DMS 273 (cell line): ENCODE measurements around the gene NMNAT3.
A peak's percentile ranks its signal among the peaks of the same experiment; 100 is the strongest.
"Not testable (repeated sequence)": the region's sequence is repeated elsewhere in the genome, so short reads cannot be mapped to it uniquely, and the experiment has no call there.

Source experiments
- DNase-seq: peaks from one replicate; lab custom pipeline; 2025; ENCODE audit not compliant: unreplicated experiment; lab: John Stamatoyannopoulos, UW

NMNAT3 gene

GRCh38 chr3:139639662-139640061 is 38.1 kb downstream of the NMNAT3 start:
- peak; percentile 16 for DNase-seq

DNA sequence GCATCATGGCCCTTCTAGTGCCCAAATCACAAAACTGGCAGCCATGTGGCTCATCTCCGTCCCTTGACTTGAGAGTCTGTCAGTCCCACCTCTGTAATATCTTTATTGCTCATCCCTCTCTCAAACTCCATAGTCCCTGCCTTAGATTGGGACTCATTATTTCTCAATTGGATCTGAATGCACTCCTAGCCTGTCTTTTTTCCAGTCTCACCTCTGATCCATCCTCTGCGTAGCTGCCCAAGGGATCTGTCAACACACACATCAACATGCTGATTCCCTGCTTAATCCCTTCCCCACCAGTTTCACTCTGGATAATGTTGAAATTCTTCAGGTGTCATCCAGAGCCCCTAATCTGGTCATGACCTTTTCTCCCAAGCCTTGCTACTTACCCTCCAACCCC is 39.3 kb downstream of the NMNAT3 start:
- no peak for DNase-seq

DNA sequence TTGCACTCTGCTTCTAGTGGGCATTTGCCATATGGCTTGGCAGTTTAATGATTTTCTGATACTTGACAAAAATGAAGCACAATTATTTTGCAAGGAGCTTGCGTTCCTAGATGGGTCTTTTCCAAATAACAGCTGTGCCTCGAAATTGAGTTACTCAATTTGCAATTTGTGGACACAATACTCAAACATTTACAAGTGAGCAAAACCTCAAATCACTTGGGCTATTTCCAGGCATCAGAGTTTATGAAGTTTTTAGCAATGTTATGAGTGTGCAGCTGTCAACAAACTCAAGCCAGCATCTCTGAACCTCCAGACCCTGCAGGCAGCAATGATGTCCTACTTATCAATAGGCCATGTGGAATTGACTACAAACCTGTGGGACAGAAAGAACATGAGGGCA is 41.3 kb downstream of the NMNAT3 start:
- DNase-seq: no peak

DNA sequence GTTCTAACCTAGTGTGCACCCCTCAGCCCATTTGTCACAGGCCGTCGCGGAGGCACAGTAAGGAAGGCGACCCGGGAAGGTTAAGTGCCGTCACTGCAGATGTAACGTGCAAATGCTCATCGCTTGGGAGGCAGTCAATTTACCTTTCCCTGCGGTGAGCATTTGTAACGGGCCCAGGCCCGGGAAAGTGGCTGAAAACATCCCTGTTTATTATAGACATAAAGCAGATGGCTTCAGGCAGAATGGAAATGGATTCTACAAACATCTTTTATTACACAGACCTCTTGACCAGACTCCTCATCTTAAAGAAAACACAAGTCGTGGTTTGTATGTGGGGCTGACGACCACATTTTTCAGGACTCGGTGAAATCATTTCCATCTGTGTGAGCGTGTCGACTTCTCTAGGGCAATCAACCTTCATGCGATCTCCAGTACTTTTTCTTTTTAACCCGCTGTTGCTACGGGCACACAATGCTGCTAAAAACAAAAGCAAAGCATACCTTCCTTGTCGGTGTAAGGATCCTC is 43.6 kb downstream of the NMNAT3 start:
- DNase-seq: no peak

DNA sequence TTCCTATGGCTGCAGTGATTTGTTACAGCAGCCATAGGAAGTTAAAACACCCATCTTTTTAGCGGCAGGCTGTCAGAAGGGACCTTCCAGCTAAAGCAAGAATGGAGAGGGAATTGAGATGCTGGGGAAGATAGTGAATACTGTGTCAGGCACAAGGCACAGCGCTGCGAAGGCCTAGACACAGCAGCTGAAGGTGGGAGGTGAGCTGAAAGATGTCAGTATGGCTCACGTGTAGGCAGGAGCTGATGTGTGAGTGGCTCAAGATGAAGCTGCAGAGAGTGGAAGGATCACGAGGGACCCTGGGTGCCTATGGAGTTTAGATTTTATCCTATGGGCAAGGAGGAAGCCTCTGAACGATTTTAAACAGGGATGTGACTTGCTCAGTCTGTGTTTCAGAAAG is 44.3 kb downstream of the NMNAT3 start:
- no peak for DNase-seq

DNA sequence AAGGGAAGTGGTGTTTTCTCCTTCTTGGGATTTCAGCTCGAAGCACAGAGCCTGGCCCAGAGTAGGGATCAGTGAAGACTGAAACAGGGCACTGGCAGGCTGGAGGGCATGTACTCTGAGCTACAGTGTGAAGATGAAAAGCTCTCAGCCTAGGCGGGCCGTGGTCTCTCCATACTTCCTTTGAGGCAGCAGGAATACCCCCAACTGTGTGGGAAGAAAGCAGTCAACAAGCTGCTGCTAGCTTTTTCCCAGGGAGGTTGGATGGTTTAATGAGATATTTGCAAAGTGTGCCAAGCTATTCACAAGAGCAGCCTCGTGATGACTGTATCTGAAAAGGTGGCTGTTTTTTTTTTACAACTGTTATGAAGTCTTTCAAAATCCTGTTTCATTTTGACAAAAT is 47.2 kb downstream of the NMNAT3 start:
- DNase-seq: no peak

DNA sequence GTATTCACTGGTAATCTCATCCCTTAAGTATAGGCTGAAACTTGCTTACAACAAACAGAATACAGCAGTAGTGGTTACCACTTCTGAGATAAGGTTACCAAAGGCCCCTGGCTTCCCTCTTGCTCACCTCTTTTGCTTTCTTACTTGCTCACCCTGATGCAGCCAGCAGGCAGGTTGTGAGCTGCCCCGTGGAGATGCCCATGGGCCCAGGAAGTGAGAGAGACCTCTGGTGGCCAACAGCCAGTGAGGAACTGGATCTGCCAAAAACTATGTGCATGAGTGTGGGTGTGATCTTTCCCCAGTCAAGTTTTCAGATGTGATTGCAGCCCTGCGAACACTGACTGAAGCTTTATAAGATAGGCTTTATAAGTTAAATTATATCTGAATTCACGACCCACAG is 48.7 kb downstream of the NMNAT3 start:
- DNase-seq: peak; percentile 61

GRCh38 chr3:139627759-139628158 is 50.0 kb downstream of the NMNAT3 start:
- DNase-seq: no peak

GRCh38 chr3:139620438-139620837 is 57.3 kb downstream of the NMNAT3 start:
- DNase-seq: no peak

- DNase-seq: no peak
These were observed 58.3 kb downstream of the NMNAT3 start for GRCh38 chr3:139619484-139619883.

DNA sequence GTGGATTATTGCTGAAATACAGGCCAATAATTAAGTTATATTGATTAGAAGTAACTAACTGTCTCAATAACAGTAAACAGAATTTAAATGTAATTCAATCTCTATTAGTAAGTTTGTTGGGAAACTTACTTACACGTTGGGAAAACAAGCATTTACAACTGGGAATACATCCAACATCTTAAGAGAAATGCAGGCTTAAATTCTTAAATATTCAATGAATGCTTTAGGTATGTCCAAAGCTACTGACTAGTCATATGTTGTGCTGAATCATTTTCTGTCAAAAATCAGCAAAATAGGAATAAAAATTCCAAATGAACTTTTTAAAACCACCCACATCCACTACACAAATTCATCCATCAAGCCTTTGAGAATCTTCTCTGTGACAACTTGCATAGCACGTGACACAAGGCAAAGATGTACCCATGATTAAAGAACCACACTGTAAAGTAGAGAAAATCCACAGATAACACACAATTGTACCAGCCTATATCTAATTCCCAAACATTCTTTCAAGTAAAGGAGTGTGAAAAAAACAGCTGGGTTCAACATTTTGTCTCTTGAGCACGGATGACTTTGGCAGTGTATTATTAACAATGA is 60.0 kb downstream of the NMNAT3 start:
- no peak for DNase-seq

DNA sequence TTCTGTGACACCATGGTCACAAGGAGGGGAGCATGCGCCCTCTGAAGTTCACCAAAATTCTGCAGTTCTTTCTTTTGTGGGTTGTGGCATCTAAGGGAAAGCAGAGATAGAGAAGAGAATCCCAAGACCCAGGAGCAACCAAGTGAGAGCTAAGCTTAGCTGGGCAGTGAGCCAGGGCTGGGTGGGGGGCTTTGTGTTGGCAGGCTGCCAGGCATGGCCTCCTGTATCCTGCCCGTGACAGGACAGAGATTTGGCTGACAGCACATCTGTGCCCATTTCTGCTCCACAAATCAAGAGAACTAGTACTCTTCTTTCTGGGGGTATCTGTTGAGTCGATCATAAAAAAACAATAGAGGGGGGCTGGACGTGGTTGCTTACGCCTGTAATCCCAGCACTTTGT is 66.2 kb downstream of the NMNAT3 start:
- DNase-seq: peak; percentile 23

GRCh38 chr3:139610886-139611285 is 66.9 kb downstream of the NMNAT3 start:
- no peak for DNase-seq

DNA sequence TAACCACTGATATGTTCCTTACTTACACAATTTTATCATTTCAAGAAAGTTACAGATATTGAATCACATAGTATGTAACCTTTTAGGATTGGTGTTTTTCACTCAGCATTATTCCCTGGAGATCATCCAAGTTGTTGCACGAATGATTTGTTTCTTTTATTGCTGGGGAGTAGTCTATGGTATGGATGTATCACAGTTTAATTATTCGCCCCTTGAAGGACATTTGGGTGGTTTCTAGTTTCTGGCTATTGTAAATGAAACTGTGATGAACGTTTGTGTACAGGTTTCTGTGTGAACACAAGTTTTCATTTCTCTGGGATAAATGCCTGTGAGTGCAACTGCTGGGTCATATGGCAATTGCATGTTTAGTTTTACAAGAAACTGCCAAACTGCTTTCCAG is 68.8 kb downstream of the NMNAT3 start:
- DNase-seq: no peak

DNA sequence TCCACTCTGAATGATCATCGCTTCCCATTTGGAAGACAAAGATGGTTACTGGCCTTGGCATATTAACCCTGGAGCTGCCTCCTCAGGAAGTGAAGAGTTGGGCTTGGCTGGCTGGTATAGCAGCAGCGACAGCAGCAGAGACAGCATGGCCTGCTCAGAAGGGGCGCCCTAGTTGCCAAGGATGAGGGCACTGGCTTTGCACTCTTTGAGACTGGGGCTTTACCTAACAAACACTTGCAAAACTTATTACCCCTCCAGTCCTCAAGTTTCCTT is 69.7 kb downstream of the NMNAT3 start:
- DNase-seq: no peak

- no peak for DNase-seq
These were observed 70.3 kb downstream of the NMNAT3 start for GRCh38 chr3:139607257-139608107.

- no peak for DNase-seq
These were observed 75.8 kb downstream of the NMNAT3 start for GRCh38 chr3:139602003-139602402.

DNA sequence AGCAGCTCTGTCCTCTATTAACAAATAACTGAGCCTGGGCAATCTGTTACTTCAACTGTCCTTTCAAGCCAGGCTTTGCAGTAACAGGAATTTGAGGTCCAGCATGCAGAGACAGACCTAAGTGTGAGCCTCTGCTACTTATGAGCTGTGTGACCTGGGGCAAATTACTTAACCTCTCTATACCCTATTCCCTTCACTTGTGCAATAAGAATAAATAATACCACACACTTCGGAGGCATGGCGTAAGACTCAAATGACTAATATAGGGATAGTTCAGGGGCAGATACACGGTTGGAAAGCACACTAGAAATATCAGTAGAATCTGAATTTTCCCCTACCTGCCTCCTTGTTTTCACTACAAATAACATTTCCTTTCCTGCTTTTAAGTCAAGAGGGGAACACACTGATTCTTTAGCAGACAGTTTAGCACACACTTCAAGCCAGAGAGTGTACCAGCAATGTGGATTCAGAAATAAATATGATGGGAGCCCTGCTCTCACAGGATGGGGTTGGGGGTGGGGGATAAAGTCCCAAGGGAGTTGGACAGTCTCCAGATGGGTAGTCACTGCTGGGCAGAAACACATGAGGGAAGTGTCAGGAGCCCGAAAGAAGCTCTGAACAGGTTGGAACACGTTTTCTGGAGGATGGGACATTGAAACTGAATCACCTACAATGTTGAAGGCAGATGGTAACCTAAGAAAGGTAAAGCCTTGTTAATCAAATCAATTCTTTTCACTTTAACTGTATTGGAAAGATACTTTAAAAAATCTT is 76.4 kb downstream of the NMNAT3 start:
- DNase-seq: peak; percentile 56

- DNase-seq: peak; percentile 70
These were observed 79.8 kb downstream of the NMNAT3 start for GRCh38 chr3:139597947-139598346.

DNA sequence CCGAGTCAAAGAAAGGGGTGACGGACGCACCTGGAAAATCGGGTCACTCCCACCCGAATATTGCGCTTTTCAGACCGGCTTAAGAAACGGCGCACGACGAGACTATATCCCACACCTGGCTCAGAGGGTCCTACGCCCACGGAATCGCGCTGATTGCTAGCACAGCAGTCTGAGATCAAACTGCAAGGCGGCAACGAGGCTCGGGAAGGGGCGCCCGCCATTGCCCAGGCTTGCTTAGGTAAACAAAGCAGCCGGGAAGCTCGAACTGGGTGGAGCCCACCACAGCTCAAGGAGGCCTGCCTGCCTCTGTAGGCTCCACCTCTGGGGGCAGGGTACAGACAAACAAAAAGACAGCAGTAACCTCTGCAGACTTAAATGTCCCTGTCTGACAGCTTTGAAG is 86.6 kb downstream of the NMNAT3 start:
- DNase-seq: not testable (repeated sequence)

DNA sequence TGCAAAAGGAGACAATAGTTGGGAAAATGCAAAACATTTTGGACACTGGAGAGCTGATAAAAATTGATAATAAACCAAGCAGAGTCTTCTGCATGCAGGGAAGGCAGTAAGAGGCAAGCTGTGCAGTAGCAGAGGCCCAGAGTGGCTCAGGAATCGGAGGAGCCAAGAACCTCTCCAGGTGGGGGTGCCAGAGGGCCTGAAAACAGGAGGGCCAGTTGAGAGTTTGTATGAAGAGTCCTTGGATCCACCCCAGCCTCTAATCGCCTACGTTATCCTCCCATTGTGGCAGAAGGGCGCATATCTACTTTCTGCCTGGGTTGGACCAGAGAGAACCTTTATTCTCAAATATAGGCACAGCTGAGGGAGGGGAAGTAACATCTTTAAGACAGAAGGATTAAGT is 89.3 kb downstream of the NMNAT3 start:
- DNase-seq: peak; percentile 67

- DNase-seq: no peak
These were observed 90.0 kb downstream of the NMNAT3 start for GRCh38 chr3:139587797-139588196.
